ENCODE measurements around the gene EFCAB5. TPM values are rescaled to one million over a fixed set of nuclear protein-coding genes. Genes with fewer than 3 reads are reported as not detected.
"Not testable (repeated sequence)": the region's sequence is repeated elsewhere in the genome, so short reads cannot be mapped to it uniquely, and the experiment has no call there.

The EFCAB5 gene
- total and polyA plus RNA-seq, 4 donors, result under 0.01 to 0.05 TPM; not detected in 2

GRCh38 chr17:29956225-29956624, 14.8 kb downstream of the EFCAB5 start (continued):
- TF ChIP-seq REST (IDR thresholded peaks at IDR 0.05) (no peak), GABPA (IDR thresholded peaks at IDR 0.05 in 1 of 2, conservative IDR thresholded peaks at IDR 0.05 in 1 of 2) (no peak), HNF4A (conservative IDR thresholded peaks at IDR 0.05) (no peak), JUND (IDR thresholded peaks at IDR 0.05) (no peak)

- not testable (repeated sequence) for H3K27ac ChIP-seq (ENCODE audit: low read depth in 1 of 2, low read length in 2 of 2); H3K9ac ChIP-seq (ENCODE audit: low read depth in 1 of 2, low read length in 2 of 2)
- 97% methylated on average over 1 of the region's 1 CpG for WGBS
Observed at GRCh38 chr17:29957488-29957887, 16.1 kb downstream of the EFCAB5 start.

GRCh38 chr17:29958947-29959657, 17.7 kb downstream of the EFCAB5 start:
- peaks cover 0 to 10% (median 0%) of the 10 kb centered on the region in 4 donors for H3K9me3 ChIP-seq (ENCODE audit: control insufficient read depth in 4 of 4, low read length in 3 of 4)
- WGBS, result 81% methylated on average over 4 of the region's 4 CpGs
- no peak for DNase-seq (ENCODE audit: low spot score)
- no peak overlapping the region for H3K4me3 ChIP-seq (ENCODE audit: low read depth in 1 of 3, low read length in 3 of 3)
- TF ChIP-seq NR2F2 (IDR thresholded peaks at IDR 0.05), result no peak
- no peak for TF ChIP-seq RXRA (IDR thresholded peaks at IDR 0.05)
- H3K4me1 ChIP-seq (ENCODE audit: control insufficient read depth in 4 of 4, insufficient read depth in 4 of 4, low read length in 3 of 4), result no peaks in the 10 kb centered on the region
- H3K36me3 ChIP-seq (ENCODE audit: control insufficient read depth in 4 of 4, insufficient read depth in 3 of 4, low read depth in 1 of 4, low read length in 3 of 4), result no peaks in the 10 kb centered on the region
- H3K27me3 ChIP-seq (ENCODE audit: control insufficient read depth in 4 of 4, insufficient read depth in 4 of 4, low read length in 3 of 4), result no peaks in the 10 kb centered on the region
- no peak overlapping the region for H3K9ac ChIP-seq (ENCODE audit: low read depth in 1 of 2, low read length in 2 of 2)
- H3K27ac ChIP-seq (ENCODE audit: low read depth in 1 of 2, low read length in 2 of 2), result no peak overlapping the region

More at GRCh38 chr17:29957488-29957887, 16.1 kb downstream of the EFCAB5 start:
- H3K27me3 ChIP-seq (ENCODE audit: control insufficient read depth in 4 of 4, insufficient read depth in 4 of 4, low read length in 3 of 4); H3K4me1 ChIP-seq (ENCODE audit: control insufficient read depth in 4 of 4, insufficient read depth in 4 of 4, low read length in 3 of 4); H3K4me3 ChIP-seq (ENCODE audit: low read depth in 1 of 3, low read length in 3 of 3); H3K36me3 ChIP-seq (ENCODE audit: control insufficient read depth in 4 of 4, insufficient read depth in 3 of 4, low read depth in 1 of 4, low read length in 3 of 4); DNase-seq (ENCODE audit: low spot score); H3K9me3 ChIP-seq (ENCODE audit: control insufficient read depth in 4 of 4, low read length in 3 of 4): not testable (repeated sequence)

- TF ChIP-seq EGR1 (IDR thresholded peaks at IDR 0.05; ENCODE audit: low read depth in 2 of 2) (no peak), FOXA1 (IDR thresholded peaks at IDR 0.05) (no peak), JUND (IDR thresholded peaks at IDR 0.05) (no peak), MAX (IDR thresholded peaks at IDR 0.05) (no peak), ATF3 (IDR thresholded peaks at IDR 0.05) (no peak), NR2F2 (IDR thresholded peaks at IDR 0.05) (no peak), YY1 (IDR thresholded peaks at IDR 0.05) (no peak), RAD21 (IDR thresholded peaks at IDR 0.05) (no peak), FOXA2 (IDR thresholded peaks at IDR 0.05) (no peak), ZBTB33 (IDR thresholded peaks at IDR 0.05) (no peak), GABPA (IDR thresholded peaks at IDR 0.05 in 1 of 2, conservative IDR thresholded peaks at IDR 0.05 in 1 of 2) (no peak)
- 82% methylated on average over 4 of the region's 4 CpGs for WGBS
- Histone ChIP-seq H3K27ac (ENCODE audit: low read depth in 1 of 2, low read length in 2 of 2) (no peak overlapping the region), H3K4me1 (ENCODE audit: control insufficient read depth in 4 of 4, insufficient read depth in 4 of 4, low read length in 3 of 4) (no peaks in the 10 kb centered on the region), H3K9ac (ENCODE audit: low read depth in 1 of 2, low read length in 2 of 2) (no peak overlapping the region), H3K9me3 (ENCODE audit: control insufficient read depth in 4 of 4, low read length in 3 of 4) (peaks cover 0 to 5% (median 0%) of the 10 kb centered on the region in 4 donors), H3K27me3 (ENCODE audit: control insufficient read depth in 4 of 4, insufficient read depth in 4 of 4, low read length in 3 of 4) (no peaks in the 10 kb centered on the region), H3K36me3 (ENCODE audit: control insufficient read depth in 4 of 4, insufficient read depth in 3 of 4, low read depth in 1 of 4, low read length in 3 of 4) (no peaks in the 10 kb centered on the region), H3K4me3 (ENCODE audit: low read depth in 1 of 3, low read length in 3 of 3) (no peak overlapping the region)
- DNase-seq (ENCODE audit: low spot score), result no peak
Observed at GRCh38 chr17:29959658-29960337, 18.4 kb downstream of the EFCAB5 start.
